Measurements from ENCODE around the gene IARS1.

Gene IARS1

DNA sequence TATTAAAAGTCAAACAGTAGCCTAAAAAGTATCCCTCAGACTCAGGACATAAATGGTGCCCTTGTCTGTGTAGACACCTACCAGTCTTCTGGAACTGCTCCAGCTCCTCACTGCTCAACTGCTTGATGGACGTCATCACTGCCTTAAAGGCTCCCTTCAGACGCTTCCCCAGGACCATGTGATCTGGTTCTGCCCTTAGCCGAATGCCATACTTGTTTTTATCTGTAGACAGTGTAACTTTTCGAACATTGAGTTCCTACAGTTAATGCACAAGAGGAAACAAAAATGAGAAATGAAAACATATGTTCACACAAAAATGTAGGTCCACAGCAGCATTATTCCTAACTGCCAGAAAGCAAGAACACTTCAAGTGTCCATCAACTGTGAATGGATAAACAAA, 46.2 kb downstream of the IARS1 start:
- no peak overlapping the region for H3K27ac ChIP-seq (ENCODE audit: insufficient read depth, low read depth, low read length, poor library complexity, severe bottlenecking)
- H3K9me3 ChIP-seq (ENCODE audit: control insufficient read depth, low read length) = no peaks in the 10 kb centered on the region
- no peak overlapping the region for H3K4me3 ChIP-seq (ENCODE audit: insufficient read depth, low read depth, low read length)
- 96% methylated on average over 4 of the region's 4 CpGs for WGBS, 2 experiments
- H3K4me1 ChIP-seq (ENCODE audit: control insufficient read depth, insufficient read depth, low read length) = no peaks in the 10 kb centered on the region
- no peaks in the 10 kb centered on the region for H3K27me3 ChIP-seq (ENCODE audit: control insufficient read depth, insufficient read depth, low read length, poor library complexity, severe bottlenecking)
- peaks cover 63% of the 10 kb centered on the region for H3K36me3 ChIP-seq (ENCODE audit: control insufficient read depth, insufficient read depth, low read length)

- Histone ChIP-seq H3K27me3 (ENCODE audit: control insufficient read depth, insufficient read depth, low read length, poor library complexity, severe bottlenecking) (no peaks in the 10 kb centered on the region), H3K4me3 (ENCODE audit: insufficient read depth, low read depth, low read length) (no peak overlapping the region), H3K4me1 (ENCODE audit: control insufficient read depth, insufficient read depth, low read length) (no peaks in the 10 kb centered on the region), H3K9me3 (ENCODE audit: control insufficient read depth, low read length) (no peaks in the 10 kb centered on the region), H3K36me3 (ENCODE audit: control insufficient read depth, insufficient read depth, low read length) (peaks cover 75% of the 10 kb centered on the region), H3K27ac (ENCODE audit: insufficient read depth, low read depth, low read length, poor library complexity, severe bottlenecking) (no peak overlapping the region)
- 94 to 96% methylated on average over 7 of the region's 7 CpGs for WGBS, 2 experiments
Measured at GRCh38 chr9:92245005-92245797, 48.3 kb downstream of the IARS1 start.
